ENCODE data around the gene PCBD2.

DNA sequence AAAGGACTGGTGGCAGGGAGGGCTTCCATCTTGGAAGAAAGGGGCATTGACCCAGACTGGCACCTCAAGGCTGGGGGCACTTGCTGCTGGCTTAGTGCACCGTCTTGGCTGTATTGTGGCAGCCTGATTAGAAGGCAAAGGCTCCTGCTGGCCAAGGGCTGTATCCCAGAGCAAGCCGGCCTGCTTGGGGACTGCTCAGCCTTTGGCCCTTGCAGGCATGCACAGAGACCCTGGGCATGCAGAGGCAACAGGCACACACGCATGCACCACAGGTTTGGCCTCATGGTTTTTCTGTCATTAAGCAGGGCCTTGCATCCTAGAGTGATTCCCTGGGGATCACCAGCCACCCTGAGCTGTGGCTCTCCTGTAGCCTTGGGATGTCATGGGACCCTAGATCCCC is 100.1 kb downstream of the PCBD2 start:
- TF ChIP-seq, protein P1, sequence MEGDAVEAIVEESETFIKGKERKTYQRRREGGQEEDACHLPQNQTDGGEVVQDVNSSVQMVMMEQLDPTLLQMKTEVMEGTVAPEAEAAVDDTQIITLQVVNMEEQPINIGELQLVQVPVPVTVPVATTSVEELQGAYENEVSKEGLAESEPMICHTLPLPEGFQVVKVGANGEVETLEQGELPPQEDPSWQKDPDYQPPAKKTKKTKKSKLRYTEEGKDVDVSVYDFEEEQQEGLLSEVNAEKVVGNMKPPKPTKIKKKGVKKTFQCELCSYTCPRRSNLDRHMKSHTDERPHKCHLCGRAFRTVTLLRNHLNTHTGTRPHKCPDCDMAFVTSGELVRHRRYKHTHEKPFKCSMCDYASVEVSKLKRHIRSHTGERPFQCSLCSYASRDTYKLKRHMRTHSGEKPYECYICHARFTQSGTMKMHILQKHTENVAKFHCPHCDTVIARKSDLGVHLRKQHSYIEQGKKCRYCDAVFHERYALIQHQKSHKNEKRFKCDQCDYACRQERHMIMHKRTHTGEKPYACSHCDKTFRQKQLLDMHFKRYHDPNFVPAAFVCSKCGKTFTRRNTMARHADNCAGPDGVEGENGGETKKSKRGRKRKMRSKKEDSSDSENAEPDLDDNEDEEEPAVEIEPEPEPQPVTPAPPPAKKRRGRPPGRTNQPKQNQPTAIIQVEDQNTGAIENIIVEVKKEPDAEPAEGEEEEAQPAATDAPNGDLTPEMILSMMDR (IDR thresholded peaks at IDR 0.05; ENCODE audit: insufficient read depth, low read length, poor library complexity, severe bottlenecking): no peak
- no peak for TF ChIP-seq EZH2phosphoT487 (conservative IDR thresholded peaks at IDR 0.05; ENCODE audit: low read length)
